Measurements from ENCODE around the gene KREMEN1. TPM values are rescaled to one million over a fixed set of nuclear protein-coding genes. Genes with fewer than 3 reads are reported as not detected.

KREMEN1 gene
- total and polyA plus RNA-seq, 9 of the 15 experiments (the other 6 are each of a cell fraction or from before 2014, with no cell fraction given): 0.69 to 11.5 (median 4.3) TPM

GRCh38 chr22:29193021-29193420, 120.2 kb downstream of the KREMEN1 start:
- Histone ChIP-seq H3K36me3 (ENCODE audit: control insufficient read depth, insufficient read depth, low read length) (no peaks in the 10 kb centered on the region), H3K4me3 (no peak overlapping the region), H3K9me1 (ENCODE audit: control insufficient read depth, insufficient read depth, low read length) (no peaks in the 10 kb centered on the region), H3K27ac (ENCODE audit: extremely low read depth, low read depth, low read length) (no peak overlapping the region; the same call in 2 of the 3 replicates), H3K4me1 (replicated peaks in 1 of 2; ENCODE audit: control insufficient read depth in 2 of 2, insufficient read depth in 2 of 2, low read length in 2 of 2) (peaks cover 23 to 26% of the 10 kb centered on the region in 2 experiments), H4K20me1 (replicated peaks; ENCODE audit: control insufficient read depth, insufficient read depth, low read length) (no peaks in the 10 kb centered on the region), H3K9ac (ENCODE audit: insufficient read depth in 1 of 2, low read depth in 2 of 2, low read length in 2 of 2) (peak overlapping the region in 1 of 2 experiments; percentile 68; a peak in 1 of 4 replicates), H3K79me2 (ENCODE audit: control insufficient read depth, insufficient read depth, low read length) (no peaks in the 10 kb centered on the region; the same call in 2 of the 3 replicates), H2AFZ (ENCODE audit: low read depth, low read length) (no peak overlapping the region), H3K9me3 (replicated peaks; ENCODE audit: control insufficient read depth, insufficient read depth, low read depth, low read length) (peaks cover 2% of the 10 kb centered on the region), H3K27me3 (ENCODE audit: control insufficient read depth in 2 of 2, insufficient read depth in 2 of 2, low read length in 2 of 2) (no peaks in the 10 kb centered on the region), H3K4me2 (ENCODE audit: insufficient read depth, low read length) (no peak overlapping the region)
- no peak for ATAC-seq
- WGBS (ENCODE audit: insufficient coverage, low coverage, missing lambda C conversion rate): 56% methylated on average over 8 of the region's 8 CpGs
- in situ Hi-C loops (cut with MboI): no loop called here
- ChIA-PET POLR2A (no interaction called here), CTCF (ENCODE audit: low intra/inter-chr PET ratio) (no interaction called here)
- no peak for DNase-seq (ENCODE audit: extremely low read depth in 1 of 4, low spot score in 3 of 4)
- intact Hi-C loops (cut with micrococcal nuclease): no loop called here
- FAIRE-seq: no peak
- no TSS peak for BruUV-seq (replicated peaks)
- TF ChIP-seq ZNF316 (IDR thresholded peaks at IDR 0.05) (peak; percentile 46; the same call in 1 of the 2 replicates), THRAP3 (IDR thresholded peaks at IDR 0.05; ENCODE audit: borderline replicate concordance) (no peak)

GRCh38 chr22:29194184-29194583, 121.3 kb downstream of the KREMEN1 start:
- no peaks in the 10 kb centered on the region for H4K20me1 ChIP-seq (replicated peaks; ENCODE audit: control insufficient read depth, insufficient read depth, low read length)
- BruUV-seq (replicated peaks): no TSS peak
- no peaks in the 10 kb centered on the region for H3K36me3 ChIP-seq (ENCODE audit: control insufficient read depth, insufficient read depth, low read length)
- intact Hi-C loops (cut with micrococcal nuclease) (no loop called here), in situ Hi-C loops (cut with MboI) (no loop called here)
- ATAC-seq (no peak), FAIRE-seq (no peak), DNase-seq (ENCODE audit: extremely low read depth in 1 of 4, low spot score in 3 of 4) (peak in 2 of 4 experiments; percentile 43 to 52)
- no peak overlapping the region for H3K27ac ChIP-seq (ENCODE audit: extremely low read depth, low read depth, low read length)
- H3K4me3 ChIP-seq: no peak overlapping the region
- no peak overlapping the region for H2AFZ ChIP-seq (ENCODE audit: low read depth, low read length)
- H3K79me2 ChIP-seq (ENCODE audit: control insufficient read depth, insufficient read depth, low read length): no peaks in the 10 kb centered on the region; the same call in 2 of the 3 replicates
- peaks cover 2% of the 10 kb centered on the region for H3K9me3 ChIP-seq (replicated peaks; ENCODE audit: control insufficient read depth, insufficient read depth, low read depth, low read length)
- H3K9ac ChIP-seq (ENCODE audit: insufficient read depth in 1 of 2, low read depth in 2 of 2, low read length in 2 of 2): no peak overlapping the region
- H3K4me2 ChIP-seq (ENCODE audit: insufficient read depth, low read length): no peak overlapping the region
- WGBS (ENCODE audit: insufficient coverage, low coverage, missing lambda C conversion rate): 100% methylated on average over 1 of the region's 2 CpGs
- ChIA-PET POLR2A (no interaction called here), CTCF (ENCODE audit: low intra/inter-chr PET ratio) (no interaction called here)
- H3K9me1 ChIP-seq (ENCODE audit: control insufficient read depth, insufficient read depth, low read length): no peaks in the 10 kb centered on the region
- TF ChIP-seq ZNF778 (CRISPR knock-in tag; IDR thresholded peaks at IDR 0.05) (no peak), TEAD1 (CRISPR knock-in tag; IDR thresholded peaks at IDR 0.05) (no peak), ADNP (tag; IDR thresholded peaks at IDR 0.05) (no peak), RBM22 (IDR thresholded peaks at IDR 0.05; ENCODE audit: low read depth, low read length, poor library complexity, severe bottlenecking) (no peak), CTCF (IDR thresholded peaks at IDR 0.05 in 2 of 3, conservative IDR thresholded peaks at IDR 0.05 in 1 of 3; ENCODE audit: insufficient read depth in 2 of 3, low read depth in 1 of 3, low read length in 3 of 3) (0 out of 6 replicates have a peak, but pooled peaks of 2 of the 3 experiments have one; percentile 8 to 28), IFI16 (CRISPR knock-in tag; IDR thresholded peaks at IDR 0.05) (no peak)
- peaks cover 23 to 25% of the 10 kb centered on the region in 2 experiments for H3K4me1 ChIP-seq (replicated peaks in 1 of 2; ENCODE audit: control insufficient read depth in 2 of 2, insufficient read depth in 2 of 2, low read length in 2 of 2)
- H3K27me3 ChIP-seq (ENCODE audit: control insufficient read depth in 2 of 2, insufficient read depth in 2 of 2, low read length in 2 of 2): no peaks in the 10 kb centered on the region
